ENCODE data around the gene SLC17A3.

SLC17A3 gene

GRCh38 chr6:25834950-25835349 lies 39.1 kb downstream of the SLC17A3 start:
- FAIRE-seq: no peak

DNA sequence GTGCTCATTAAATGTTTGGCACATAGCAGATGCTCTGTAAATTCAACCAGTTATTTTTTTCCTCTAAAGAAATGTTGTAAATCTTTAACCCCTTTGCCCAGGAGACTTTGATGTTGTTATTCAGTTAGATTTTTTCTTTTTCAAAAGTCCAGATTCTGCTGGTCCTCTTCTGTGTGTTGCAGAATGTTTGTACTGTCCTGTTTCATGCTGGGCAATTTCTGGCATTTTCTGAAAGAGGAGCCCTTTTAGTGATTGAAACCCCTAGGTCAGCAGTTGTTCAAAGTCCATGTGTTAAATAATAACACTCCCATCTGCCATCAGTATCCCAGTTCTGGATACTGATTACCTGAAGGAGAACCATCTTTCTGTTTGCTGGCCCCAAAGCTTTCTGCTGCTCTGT lies 40.9 kb downstream of the SLC17A3 start:
- no peak for FAIRE-seq

GRCh38 chr6:25832670-25833069 lies 41.4 kb downstream of the SLC17A3 start:
- FAIRE-seq: no peak

DNA sequence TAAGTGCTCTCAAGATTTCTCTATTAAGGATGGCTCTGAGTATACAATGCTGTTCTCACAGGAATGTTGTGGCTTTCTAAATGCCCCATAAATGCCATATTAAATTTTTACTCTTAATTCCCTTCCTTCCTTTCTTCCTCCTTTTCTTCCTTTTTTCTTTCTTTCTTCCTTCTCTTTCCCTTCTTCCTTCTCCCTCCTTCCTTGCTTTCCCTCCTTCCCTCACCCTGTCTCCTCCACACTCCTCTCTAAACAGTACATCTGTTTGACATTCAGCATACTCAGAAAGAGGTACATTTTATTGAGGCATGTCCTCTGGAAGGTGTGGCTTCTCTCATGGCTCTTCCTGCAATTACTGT lies 41.8 kb downstream of the SLC17A3 start:
- FAIRE-seq: no peak

GRCh38 chr6:25831532-25832306 lies 42.3 kb downstream of the SLC17A3 start, which contains the start of gene SLC17A1:
Gene SLC17A1 (minus strand): TSS chr6:25832052. CDS start chr6:25830557, 1,495 bp downstream.
- no peak for FAIRE-seq

DNA sequence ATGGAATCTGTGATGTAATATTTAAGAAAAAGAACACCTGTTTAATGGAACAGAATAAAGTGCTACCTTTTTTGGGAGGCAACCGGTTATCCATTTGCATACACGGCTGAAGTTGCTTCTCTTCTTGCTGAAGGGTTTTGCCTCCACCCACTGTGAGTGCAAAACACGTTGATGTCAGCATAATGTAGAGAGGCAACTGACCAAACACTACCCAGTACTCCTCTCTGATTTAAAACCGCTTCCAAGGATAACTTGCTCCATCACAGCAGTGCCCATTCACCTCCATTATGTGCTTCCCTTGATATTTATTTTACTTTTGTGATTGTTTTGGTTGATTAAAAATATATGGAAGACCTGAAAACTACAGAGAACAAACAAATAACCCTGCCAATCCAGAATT lies 43.6 kb downstream of the SLC17A3 start:
- FAIRE-seq: no peak

- no peak for FAIRE-seq
Observed at GRCh38 chr6:25829375-25829774, 44.7 kb downstream of the SLC17A3 start.

DNA sequence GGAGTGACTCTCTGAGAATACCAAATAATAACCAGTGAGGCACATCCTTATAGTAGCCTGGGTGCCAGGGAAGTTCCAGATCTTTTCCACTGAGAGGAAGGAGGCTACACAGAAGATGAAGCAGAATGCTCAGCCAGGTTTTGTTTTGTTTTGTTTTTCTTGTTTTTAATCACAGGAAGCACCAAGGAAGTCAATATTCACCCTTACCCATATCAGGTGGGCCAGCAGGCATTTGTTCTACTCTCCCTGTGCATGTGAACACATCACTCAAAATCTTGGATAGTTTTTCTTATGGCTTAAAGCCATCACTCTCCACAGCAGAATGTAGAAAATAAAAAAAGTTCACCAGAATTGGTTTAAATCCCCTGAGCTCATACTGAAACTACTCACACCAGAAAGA lies 52.7 kb downstream of the SLC17A3 start:
- FAIRE-seq: no peak

DNA sequence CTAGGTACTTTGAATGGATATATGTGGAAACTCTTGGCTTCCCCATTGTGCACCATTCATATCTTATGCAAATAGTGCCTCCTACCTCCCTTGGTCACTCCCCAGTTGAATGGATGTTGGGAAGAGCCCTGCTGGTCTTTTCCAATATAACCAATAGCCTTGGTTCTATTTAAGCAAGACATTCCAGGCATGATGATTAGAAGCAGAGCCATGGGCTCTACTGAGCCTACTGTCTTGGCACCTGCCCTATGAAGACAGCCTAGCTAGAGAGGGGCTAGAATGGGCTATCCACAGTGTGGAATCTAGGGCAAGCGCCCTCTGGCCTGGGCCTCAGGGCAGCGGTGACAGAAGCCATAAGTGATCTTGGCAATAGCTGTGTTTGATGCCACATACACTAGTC lies 57.8 kb downstream of the SLC17A3 start:
- no peak for FAIRE-seq

- FAIRE-seq: no peak
Observed at GRCh38 chr6:25815194-25815593, 58.8 kb downstream of the SLC17A3 start.

- FAIRE-seq: no peak
Observed at GRCh38 chr6:25804804-25805203, 69.2 kb downstream of the SLC17A3 start.

DNA sequence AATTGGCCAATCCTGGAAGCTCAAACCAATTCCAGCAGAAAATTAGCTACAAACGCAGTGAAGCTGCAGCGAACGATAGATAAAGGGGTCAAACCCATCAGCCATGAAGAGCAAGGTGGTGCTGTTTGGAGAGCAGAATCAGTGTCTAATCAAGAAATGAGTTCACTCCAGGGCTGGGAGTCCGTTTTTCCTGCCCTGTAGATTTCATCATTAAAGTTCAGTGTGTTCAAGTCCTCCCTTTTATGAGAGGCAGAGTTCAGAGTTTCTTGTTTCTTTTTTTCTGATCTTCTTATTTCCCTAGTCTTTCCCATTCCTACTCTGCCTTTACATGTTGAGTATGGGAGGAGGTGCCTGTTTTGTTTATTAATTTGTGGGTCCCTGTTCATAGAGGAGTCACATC lies 72.6 kb downstream of the SLC17A3 start:
- no peak for FAIRE-seq

All from G401.6 (cell line).